ENCODE measurements around the gene FN1. TPM values are rescaled to one million over a fixed set of nuclear protein-coding genes. Genes with fewer than 3 reads are reported as not detected.

The FN1 gene
- total RNA-seq, 1 donor from 2014 or later, result 962 TPM

GRCh38 chr2:215407590-215408264, 28.1 kb downstream of the FN1 start:
- no peak overlapping the region for H3K4me3 ChIP-seq (ENCODE audit: low read depth, low read length)
- DNase-seq (ENCODE audit: low read depth), result no peak
- TF ChIP-seq, protein P1, sequence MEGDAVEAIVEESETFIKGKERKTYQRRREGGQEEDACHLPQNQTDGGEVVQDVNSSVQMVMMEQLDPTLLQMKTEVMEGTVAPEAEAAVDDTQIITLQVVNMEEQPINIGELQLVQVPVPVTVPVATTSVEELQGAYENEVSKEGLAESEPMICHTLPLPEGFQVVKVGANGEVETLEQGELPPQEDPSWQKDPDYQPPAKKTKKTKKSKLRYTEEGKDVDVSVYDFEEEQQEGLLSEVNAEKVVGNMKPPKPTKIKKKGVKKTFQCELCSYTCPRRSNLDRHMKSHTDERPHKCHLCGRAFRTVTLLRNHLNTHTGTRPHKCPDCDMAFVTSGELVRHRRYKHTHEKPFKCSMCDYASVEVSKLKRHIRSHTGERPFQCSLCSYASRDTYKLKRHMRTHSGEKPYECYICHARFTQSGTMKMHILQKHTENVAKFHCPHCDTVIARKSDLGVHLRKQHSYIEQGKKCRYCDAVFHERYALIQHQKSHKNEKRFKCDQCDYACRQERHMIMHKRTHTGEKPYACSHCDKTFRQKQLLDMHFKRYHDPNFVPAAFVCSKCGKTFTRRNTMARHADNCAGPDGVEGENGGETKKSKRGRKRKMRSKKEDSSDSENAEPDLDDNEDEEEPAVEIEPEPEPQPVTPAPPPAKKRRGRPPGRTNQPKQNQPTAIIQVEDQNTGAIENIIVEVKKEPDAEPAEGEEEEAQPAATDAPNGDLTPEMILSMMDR (conservative IDR thresholded peaks at IDR 0.05; ENCODE audit: low read depth, low read length), result no peak

DNA sequence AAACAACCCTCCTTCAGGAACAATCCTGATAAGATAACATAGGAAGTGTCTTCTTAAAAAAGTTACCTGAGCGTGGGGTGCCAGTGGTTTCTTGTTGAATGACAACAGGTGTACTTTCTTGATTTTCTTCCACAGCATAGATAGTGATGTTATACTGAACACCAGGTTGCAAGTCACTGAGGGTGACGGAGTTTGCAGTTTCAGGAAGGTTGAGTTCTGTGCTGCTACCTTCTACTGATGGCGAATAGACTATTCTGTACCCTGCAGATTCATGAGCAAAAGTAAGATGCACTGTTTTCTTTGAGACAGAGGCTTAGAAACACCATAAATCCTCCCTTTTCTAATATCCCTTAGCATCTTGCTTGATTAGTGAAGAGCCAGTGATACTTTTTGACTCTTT, 28.8 kb downstream of the FN1 start:
- no peak overlapping the region for H3K4me3 ChIP-seq (ENCODE audit: low read depth, low read length)
- TF ChIP-seq, protein P1 (conservative IDR thresholded peaks at IDR 0.05; ENCODE audit: low read depth, low read length), result no peak
- DNase-seq (ENCODE audit: low read depth), result no peak

- no peak for DNase-seq (ENCODE audit: low read depth)
- H3K4me3 ChIP-seq (ENCODE audit: low read depth, low read length), result no peak overlapping the region
- TF ChIP-seq, protein P1 (conservative IDR thresholded peaks at IDR 0.05; ENCODE audit: low read depth, low read length), result no peak
These were observed 29.9 kb downstream of the FN1 start for GRCh38 chr2:215405722-215406581.

DNA sequence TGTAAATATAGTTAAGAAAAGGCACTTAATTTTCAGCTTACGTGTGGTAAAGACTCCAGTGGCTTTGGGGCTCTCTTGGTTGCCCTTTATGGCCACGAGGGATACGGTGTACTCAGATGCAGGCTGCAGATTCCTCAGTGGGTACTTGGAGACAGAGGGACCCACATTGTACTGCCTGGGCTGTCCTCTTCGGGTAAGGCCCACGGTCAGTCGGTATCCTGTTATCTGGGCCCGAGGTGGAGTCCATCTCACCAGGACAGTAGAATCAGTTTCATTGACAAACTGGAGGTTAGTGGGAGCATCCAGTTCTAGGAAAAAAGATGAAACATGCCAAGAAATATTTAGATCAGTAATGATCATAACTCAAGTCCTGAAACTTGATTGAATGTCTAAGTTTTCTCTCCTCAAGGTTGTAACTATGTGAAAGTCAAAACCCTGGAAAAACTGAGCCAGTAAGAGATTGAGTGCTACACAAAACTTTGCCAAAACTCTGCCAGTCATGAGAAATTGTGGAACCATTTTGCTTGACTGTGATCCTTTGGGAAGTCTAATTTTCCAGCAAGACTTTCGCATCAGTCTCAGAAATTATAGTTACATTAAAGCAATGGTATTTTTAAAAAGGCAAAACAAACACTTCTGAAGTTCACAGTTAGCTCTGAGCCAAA, 31.4 kb downstream of the FN1 start:
- no peak for DNase-seq (ENCODE audit: low read depth)
- no peak overlapping the region for H3K4me3 ChIP-seq (ENCODE audit: low read depth, low read length)
- TF ChIP-seq, protein P1 (conservative IDR thresholded peaks at IDR 0.05; ENCODE audit: low read depth, low read length), result no peak

- TF ChIP-seq, protein P1 (conservative IDR thresholded peaks at IDR 0.05; ENCODE audit: low read depth, low read length), result no peak
- no peak overlapping the region for H3K4me3 ChIP-seq (ENCODE audit: low read depth, low read length)
- no peak for DNase-seq (ENCODE audit: low read depth)
These were observed 32.2 kb downstream of the FN1 start for GRCh38 chr2:215403441-215404347.

- no peak for DNase-seq (ENCODE audit: low read depth)
- H3K4me3 ChIP-seq (ENCODE audit: low read depth, low read length), result no peak overlapping the region
- TF ChIP-seq, protein P1 (conservative IDR thresholded peaks at IDR 0.05; ENCODE audit: low read depth, low read length), result no peak
These were observed 33.9 kb downstream of the FN1 start for GRCh38 chr2:215401896-215402379.
